Cerebellar cortex (tissue), 1 donor: ENCODE results near the gene DCLK1.

Experiments
- DNase-seq: peaks from one replicate; pipeline ENCODE4 v3.0.0-alpha.2; 2015; ENCODE audit warnings: low spot score

DCLK1 gene

GRCh38 chr13:35787937-35788336 is 343.2 kb downstream of the DCLK1 start:
- peak; percentile 76 for DNase-seq

GRCh38 chr13:35785576-35786303 is 345.4 kb downstream of the DCLK1 start:
- DNase-seq: peak; percentile 62

GRCh38 chr13:35784286-35784951 is 346.8 kb downstream of the DCLK1 start:
- no peak for DNase-seq

GRCh38 chr13:35782793-35783192 is 348.4 kb downstream of the DCLK1 start:
- DNase-seq: no peak

GRCh38 chr13:35781036-35782000 is 349.9 kb downstream of the DCLK1 start:
- no peak for DNase-seq

- DNase-seq: no peak
Observed at GRCh38 chr13:35780613-35781012, 350.6 kb downstream of the DCLK1 start.

- no peak for DNase-seq
Observed at GRCh38 chr13:35771898-35772297, 359.3 kb downstream of the DCLK1 start.

GRCh38 chr13:35770756-35771297 is 360.4 kb downstream of the DCLK1 start:
- DNase-seq: no peak

GRCh38 chr13:35769812-35770211 is 361.4 kb downstream of the DCLK1 start:
- DNase-seq: no peak

GRCh38 chr13:35768551-35768950 is 362.6 kb downstream of the DCLK1 start:
- no peak for DNase-seq

- DNase-seq: peak; percentile 58
Observed at GRCh38 chr13:35768073-35768472, 363.1 kb downstream of the DCLK1 start.

- peak; percentile 90 for DNase-seq
Observed at GRCh38 chr13:35767256-35767976, 363.8 kb downstream of the DCLK1 start.

- no peak for DNase-seq
Observed at GRCh38 chr13:35766663-35767062, 364.5 kb downstream of the DCLK1 start.

GRCh38 chr13:35765941-35766340 is 365.2 kb downstream of the DCLK1 start:
- no peak for DNase-seq

- no peak for DNase-seq
Observed at GRCh38 chr13:35765366-35765765, 365.8 kb downstream of the DCLK1 start.

- DNase-seq: no peak
Observed at GRCh38 chr13:35764326-35765015, 366.7 kb downstream of the DCLK1 start.

- DNase-seq: no peak
Observed at GRCh38 chr13:35763782-35764123, 367.4 kb downstream of the DCLK1 start.

- no peak for DNase-seq
Observed at GRCh38 chr13:35763060-35763781, 368.0 kb downstream of the DCLK1 start.

- DNase-seq: no peak
Observed at GRCh38 chr13:35761440-35762252, 369.5 kb downstream of the DCLK1 start.
